ENCODE results near the gene LIG3.
"Not testable (repeated sequence)": the region's sequence is repeated elsewhere in the genome, so short reads cannot be mapped to it uniquely, and the experiment has no call there.

The LIG3 gene

GRCh38 chr17:34999456-34999855, 19.1 kb downstream of the LIG3 start:
- DNase-seq (ENCODE audit: low spot score), result no peak

GRCh38 chr17:35000965-35001364, 20.7 kb downstream of the LIG3 start:
- not testable (repeated sequence) for DNase-seq (ENCODE audit: low spot score)

GRCh38 chr17:35001549-35001948, 21.2 kb downstream of the LIG3 start:
- DNase-seq (ENCODE audit: low spot score), result no peak

- DNase-seq (ENCODE audit: low spot score), result no peak
Measured at GRCh38 chr17:35002876-35003551, 22.7 kb downstream of the LIG3 start.

GRCh38 chr17:35003778-35004177, 23.5 kb downstream of the LIG3 start:
- DNase-seq (ENCODE audit: low spot score), result no peak

- no peak for DNase-seq (ENCODE audit: low spot score)
Measured at GRCh38 chr17:35006345-35006744, 26.0 kb downstream of the LIG3 start.

- no peak for DNase-seq (ENCODE audit: low spot score)
Measured at GRCh38 chr17:35006961-35007360, 26.6 kb downstream of the LIG3 start.

GRCh38 chr17:35010093-35010492, 29.8 kb downstream of the LIG3 start:
- no peak for DNase-seq (ENCODE audit: low spot score)

- DNase-seq (ENCODE audit: low spot score), result no peak
Measured at GRCh38 chr17:35011671-35012216, 31.4 kb downstream of the LIG3 start.

GRCh38 chr17:35016369-35016768, 36.1 kb downstream of the LIG3 start:
- no peak for DNase-seq (ENCODE audit: low spot score)

- DNase-seq (ENCODE audit: low spot score), result no peak
Measured at GRCh38 chr17:35017021-35017420, 36.7 kb downstream of the LIG3 start.

- no peak for DNase-seq (ENCODE audit: low spot score)
Measured at GRCh38 chr17:35018814-35019213, 38.5 kb downstream of the LIG3 start.

- no peak for DNase-seq (ENCODE audit: low spot score)
Measured at GRCh38 chr17:35019386-35020179, 39.3 kb downstream of the LIG3 start.

- DNase-seq (ENCODE audit: low spot score), result no peak
Measured at GRCh38 chr17:35021520-35022380, 41.4 kb downstream of the LIG3 start.

GRCh38 chr17:35022536-35023063, 42.3 kb downstream of the LIG3 start:
- peak; percentile 84 for DNase-seq (ENCODE audit: low spot score)

GRCh38 chr17:35023538-35023937, 43.2 kb downstream of the LIG3 start:
- no peak for DNase-seq (ENCODE audit: low spot score)

- no peak for DNase-seq (ENCODE audit: low spot score)
Measured at GRCh38 chr17:35025541-35025940, 45.2 kb downstream of the LIG3 start.

- DNase-seq (ENCODE audit: low spot score), result not testable (repeated sequence)
Measured at GRCh38 chr17:35028097-35028496, 47.8 kb downstream of the LIG3 start.

GRCh38 chr17:35028531-35029262, 48.4 kb downstream of the LIG3 start:
- DNase-seq (ENCODE audit: low spot score), result no peak

- DNase-seq (ENCODE audit: low spot score), result no peak
Measured at GRCh38 chr17:35030780-35031179, 50.5 kb downstream of the LIG3 start.

GRCh38 chr17:35038453-35038852, 58.1 kb downstream of the LIG3 start:
- no peak for DNase-seq (ENCODE audit: low spot score)

All from CD4-positive, alpha-beta T cell treated with Interleukin-2 at 100 ng/mL for 4 hours (primary cell).